Smooth muscle cell (in vitro differentiated cells): ENCODE measurements around the gene PPFIA4. TPM values are rescaled to one million over a fixed set of nuclear protein-coding genes. Genes with fewer than 3 reads are reported as not detected.
A peak's percentile ranks its signal among the peaks of the same experiment; 100 is the strongest.

Experiments used
- DNase-seq: peaks from one replicate; lab custom pipeline; 2025; ENCODE audit not compliant: unreplicated experiment; lab: John Stamatoyannopoulos, UW
- H2AFZ ChIP-seq: fragments of 200-600 bp; sonication (generic); 2 replicates; pipeline ENCODE4 v1.6.0; 2016; ENCODE audit warnings: antibody characterized with exemption, low read depth, mild to moderate bottlenecking
- H3F3A ChIP-seq: fragments of 200-600 bp; sonication (generic); 2 replicates; pipeline ENCODE4 v1.6.0; 2017; ENCODE audit warnings: antibody characterized with exemption, low read depth
- H3K27ac ChIP-seq: fragments of 200-600 bp; sonication (generic); 2 replicates; pipeline ENCODE4 v1.5.1; 2016; ENCODE audit warnings: low read depth, mild to moderate bottlenecking
- H3K27me3 ChIP-seq: fragments of 200-600 bp; sonication (generic); 2 replicates; pipeline ENCODE4 v1.6.1; 2016; ENCODE audit warnings: low read depth, mild to moderate bottlenecking
- H3K36me3 ChIP-seq: fragments of 200-600 bp; sonication (generic); 2 replicates; pipeline ENCODE4 v1.5.1; 2016; ENCODE audit warnings: low read depth
- H3K4me1 ChIP-seq: fragments of 200-600 bp; sonication (generic); 2 replicates; pipeline ENCODE4 v1.5.1; 2016; ENCODE audit warnings: low read depth
- H3K4me2 ChIP-seq: fragments of 200-600 bp; sonication (generic); 2 replicates; pipeline ENCODE4 v1.6.0; 2016; ENCODE audit warnings: mild to moderate bottlenecking
- H3K4me3 ChIP-seq: fragments of 200-600 bp; sonication (generic); 2 replicates; pipeline ENCODE4 v1.5.1; 2016; ENCODE audit warnings: mild to moderate bottlenecking
- H3K79me2 ChIP-seq: fragments of 200-600 bp; sonication (generic); 2 replicates; pipeline ENCODE4 v1.6.0; 2016; ENCODE audit warnings: low read depth, mild to moderate bottlenecking
- H3K9ac ChIP-seq: fragments of 200-600 bp; sonication (generic); 2 replicates; pipeline ENCODE4 v1.6.0; 2016; ENCODE audit warnings: low read depth
- H3K9me3 ChIP-seq: fragments of 200-600 bp; sonication (generic); replicated peaks from 2 replicates; pipeline ENCODE4 v1.5.1; 2016; ENCODE audit warnings: low read depth
- H4K20me1 ChIP-seq: fragments of 200-600 bp; sonication (generic); 2 replicates; pipeline ENCODE4 v1.6.0; 2016; ENCODE audit warnings: low read depth
- CTCF ChIP-seq: fragments of 200-600 bp; sonication (generic); IDR thresholded peaks from 2 replicates; pipeline ENCODE4 v1.5.1; 2017; ENCODE audit warnings: borderline replicate concordance, mild to moderate bottlenecking, antibody characterized with exemption; ENCODE audit not compliant: insufficient read depth, poor library complexity, severe bottlenecking
- WGBS: methylation state at CpG from one replicate; pipeline ENCODE4 v1.1.7; 2016; ENCODE audit warnings: low lambda C conversion rate; 5-methylcytosine and 5-hydroxymethylcytosine counted together
- polyA plus RNA-seq: library from polyadenylated mRNA; unstranded; fragments of >200 nt; fragmentation: Nextera tagmentation; extraction: Ambion mirVana; gene quantifications from 2 replicates; pipeline ENCODE4 v1.2.1, GENCODE V29; 2016
- total RNA-seq: library from RNA; depleted of rRNA; stranded (reverse); fragments of >200 nt; gene quantifications from 2 replicates; pipeline ENCODE4 v1.2.3, GENCODE V29; 2014

PPFIA4 gene
- total and polyA plus RNA-seq, 2 experiments from 2014 or later: 6.5 to 10.8 TPM

GRCh38 chr1:203026666-203027663 is 674 bp downstream of the PPFIA4 start:
- Histone ChIP-seq H3K9me3 (no peaks in the 10 kb centered on the region), H3K36me3 (peaks cover 2% of the 10 kb centered on the region), H4K20me1 (peaks cover 47% of the 10 kb centered on the region), H3K4me1 (peaks cover 12% of the 10 kb centered on the region), H3K79me2 (peaks cover 8% of the 10 kb centered on the region), H3K27me3 (no peaks in the 10 kb centered on the region), H3K4me2 (peak overlapping the region; percentile 99), H3F3A (peaks cover 18% of the 10 kb centered on the region), H3K4me3 (peak overlapping the region; percentile 78), H3K27ac (no peak overlapping the region), H3K9ac (peak overlapping the region; percentile 52), H2AFZ (peak overlapping the region; percentile 74)
- 9% methylated on average over 41 of the region's 46 CpGs for WGBS
- TF ChIP-seq CTCF: no peak
- DNase-seq: no peak

GRCh38 chr1:203028067-203028783 is 1.9 kb downstream of the PPFIA4 start:
- 68% methylated on average over 9 of the region's 9 CpGs for WGBS
- H3F3A ChIP-seq: peaks cover 18% of the 10 kb centered on the region
- peak overlapping the region; percentile 21 for H3K27ac ChIP-seq
- peak overlapping the region; percentile 99 for H3K4me2 ChIP-seq
- TF ChIP-seq CTCF: no peak
- H2AFZ ChIP-seq: no peak overlapping the region
- H3K36me3 ChIP-seq: no peaks in the 10 kb centered on the region
- peak overlapping the region; percentile 78 for H3K4me3 ChIP-seq
- no peaks in the 10 kb centered on the region for H3K27me3 ChIP-seq
- DNase-seq: peak; percentile 39
- peaks cover 12% of the 10 kb centered on the region for H3K4me1 ChIP-seq
- peaks cover 15% of the 10 kb centered on the region for H3K79me2 ChIP-seq
- peaks cover 60% of the 10 kb centered on the region for H4K20me1 ChIP-seq
- no peak overlapping the region for H3K9ac ChIP-seq
- no peaks in the 10 kb centered on the region for H3K9me3 ChIP-seq

GRCh38 chr1:203028784-203029553 is 2.7 kb downstream of the PPFIA4 start:
- Histone ChIP-seq H3K4me1 (peaks cover 12% of the 10 kb centered on the region), H3F3A (peaks cover 13% of the 10 kb centered on the region), H3K4me3 (no peak overlapping the region), H4K20me1 (peaks cover 67% of the 10 kb centered on the region), H3K4me2 (peak overlapping the region; percentile 99), H2AFZ (no peak overlapping the region), H3K27me3 (no peaks in the 10 kb centered on the region), H3K27ac (no peak overlapping the region), H3K79me2 (peaks cover 17% of the 10 kb centered on the region), H3K9me3 (no peaks in the 10 kb centered on the region), H3K36me3 (no peaks in the 10 kb centered on the region), H3K9ac (no peak overlapping the region)
- DNase-seq: no peak
- TF ChIP-seq CTCF: no peak
- 58% methylated on average over 13 of the region's 13 CpGs for WGBS
